AG04450 (cell line): ENCODE results near the gene TAS2R40. TPM values are rescaled to one million over a fixed set of nuclear protein-coding genes. Genes with fewer than 3 reads are reported as not detected.

Experiments used
- CTCF ChIA-PET: fragments of 300-600, 350-600 bp; formaldehyde crosslinking; extraction: SDS; loops from one replicate; lab custom pipeline; 2022; ENCODE audit warnings: antibody characterized with exemption, inconsistent platforms; lab: Charles Lee
- POLR2A ChIA-PET: fragments of 350-600 bp; formaldehyde crosslinking; extraction: SDS; loops from one replicate; lab custom pipeline; 2021; ENCODE audit warnings: antibody characterized with exemption, inconsistent platforms; lab: Yijun Ruan, JAX
- DNase-seq: peaks from one replicate; pipeline ENCODE4 v3.0.0-alpha.2; 2011; ENCODE audit warnings: low read depth, low spot score
- H3K27ac ChIP-seq: one replicate; pipeline ENCODE4 v1.5.1; 2012; ENCODE audit warnings: low read depth, low read length, control low read depth
- H3K27me3 ChIP-seq: one replicate; pipeline ENCODE4 v1.6.0; 2012; ENCODE audit warnings: low read length; ENCODE audit not compliant: control insufficient read depth, insufficient read depth
- H3K4me3 ChIP-seq: 2 replicates; pipeline ENCODE4 v1.5.1; 2011; ENCODE audit warnings: mild to moderate bottlenecking, low read depth, low read length, control low read depth
- H3K9me3 ChIP-seq: 2 replicates; pipeline ENCODE4 v1.5.1; 2012; ENCODE audit warnings: low read length; ENCODE audit not compliant: control insufficient read depth, insufficient read depth
- CTCF ChIP-seq: IDR thresholded peaks from 2 replicates; pipeline ENCODE4 v1.5.1; 2011; ENCODE audit warnings: low read depth, low read length, control low read depth, inconsistent platforms
- polyA plus RNA-seq: library from polyadenylated mRNA; depleted of rRNA; stranded (reverse); fragments of >200 nt; gene quantifications from 2 replicates; pipeline ENCODE4 v1.2.3, GENCODE V29; 2011

Gene TAS2R40
- polyA plus RNA-seq, 1 experiment = not detected

- ChIA-PET POLR2A (no interaction called here), CTCF (interaction anchor here (0.6 to 1.8 kb wide), 3 partner anchors 29 to 173 kb away, joined by 4 to 11 read pairs (median 6); no protein-coding TSS in a partner anchor)
- no peak overlapping the region for H3K4me3 ChIP-seq
Observed at GRCh38 chr7:143244321-143244720, 22.5 kb downstream of the TAS2R40 start.

GRCh38 chr7:143245123-143245522 is 23.3 kb downstream of the TAS2R40 start:
- Histone ChIP-seq H3K27ac (no peak overlapping the region), H3K9me3 (no peaks in the 10 kb centered on the region), H3K4me3 (no peak overlapping the region), H3K27me3 (peaks cover 4% of the 10 kb centered on the region)
- no peak for TF ChIP-seq CTCF
- DNase-seq = no peak
- CTCF ChIA-PET = interaction anchor here (0.9 to 1.3 kb wide), 2 partner anchors 30 to 172 kb away, joined by 4 to 6 read pairs; no protein-coding TSS in a partner anchor
- POLR2A ChIA-PET = no interaction called here

More at GRCh38 chr7:143244321-143244720, 22.5 kb downstream of the TAS2R40 start:
- DNase-seq = no peak
- H3K9me3 ChIP-seq = no peaks in the 10 kb centered on the region
- peaks cover 3% of the 10 kb centered on the region for H3K27me3 ChIP-seq
- no peak for TF ChIP-seq CTCF
- H3K27ac ChIP-seq = no peak overlapping the region

GRCh38 chr7:143247372-143247771 is 25.5 kb downstream of the TAS2R40 start:
- ChIA-PET POLR2A (no interaction called here), CTCF (interaction anchor here (0.6 to 3.0 kb wide), 3 partner anchors 33 to 169 kb away, joined by 4 to 16 read pairs (median 4); no protein-coding TSS in a partner anchor)
- peaks cover 7% of the 10 kb centered on the region for H3K27me3 ChIP-seq
- H3K9me3 ChIP-seq = no peaks in the 10 kb centered on the region
- H3K4me3 ChIP-seq = no peak overlapping the region
- no peak overlapping the region for H3K27ac ChIP-seq
- no peak for TF ChIP-seq CTCF
- no peak for DNase-seq

- CTCF ChIA-PET = interaction anchor here (3.0 to 5.4 kb wide), 2 partner anchors 9 to 34 kb away, joined by 16 to 53 read pairs; no protein-coding TSS in a partner anchor
- H3K4me3 ChIP-seq = no peak overlapping the region
- H3K9me3 ChIP-seq = no peaks in the 10 kb centered on the region
- no peak for DNase-seq
- no peak overlapping the region for H3K27ac ChIP-seq
- H3K27me3 ChIP-seq = peaks cover 7% of the 10 kb centered on the region
- no peak for TF ChIP-seq CTCF
- POLR2A ChIA-PET = no interaction called here
Observed at GRCh38 chr7:143248761-143249354, 27.0 kb downstream of the TAS2R40 start.

GRCh38 chr7:143250199-143250598 is 28.4 kb downstream of the TAS2R40 start:
- Histone ChIP-seq H3K27me3 (peaks cover 7% of the 10 kb centered on the region), H3K27ac (no peak overlapping the region), H3K9me3 (no peaks in the 10 kb centered on the region), H3K4me3 (no peak overlapping the region)
- DNase-seq = no peak
- POLR2A ChIA-PET = no interaction called here
- CTCF ChIA-PET = interaction anchor here (5.4 kb wide), 1 partner anchor 10 kb away, joined by 53 read pairs; no protein-coding TSS in a partner anchor
- no peak for TF ChIP-seq CTCF
